HCT116 (cell line): ENCODE results near the gene PPM1B. TPM values are rescaled to one million over a fixed set of nuclear protein-coding genes. Genes with fewer than 3 reads are reported as not detected.

ENCODE experiments used
- ATAC-seq: fragments of 200-7000 bp; cut with Tn5 transposase; 2 replicates; pipeline ENCODE4 v1.9.1; 2020; ENCODE audit warnings: mild to moderate bottlenecking, moderate library complexity
- BruUV-seq: library from RNA; stranded (reverse); fragments of 400-500 nt; replicated peaks from 2 replicates; lab custom pipeline; 2021; lab: Mats Ljungman, UMichigan
- CTCF ChIA-PET: fragments of 300-600 bp; sonication (Branson Sonifier 250); formaldehyde crosslinking; loops from one replicate; lab custom pipeline; 2021; ENCODE audit warnings: antibody characterized with exemption; lab: Charles Lee
- POLR2A ChIA-PET: fragments of 300-600, 350-600 bp; sonication (Branson Sonifier 250); formaldehyde crosslinking; loops from one replicate; lab custom pipeline; 2021; ENCODE audit warnings: antibody characterized with exemption; lab: Charles Lee
- RAD21 ChIA-PET, 2 experiments: fragments of 300-600 bp; sonication (Branson Sonifier 250); formaldehyde crosslinking; loops; one replicate each; lab custom pipeline; 2023; ENCODE audit warnings: low total read pairs in 2 of 2; ENCODE audit not compliant: uncharacterized antibody in 2 of 2, unreplicated experiment in 2 of 2, low non-redundant PET in 1 of 2; lab: Charles Lee
- DNase-seq: peaks from one replicate; pipeline ENCODE4 v3.0.0-alpha.2; 2010; ENCODE audit warnings: low read depth, low spot score
- H2AFZ ChIP-seq: fragments of 200-600 bp; shearing (Covaris generic), sonication (generic); 2 replicates; pipeline ENCODE4 v1.6.1; 2017; ENCODE audit warnings: low read depth, mixed run types, mixed read lengths, antibody characterized with exemption, low read length; ENCODE audit not compliant: poor library complexity, severe bottlenecking
- H3K27ac ChIP-seq: 2 replicates; pipeline ENCODE4 v1.5.1; 2012; ENCODE audit warnings: low read depth, low read length
- H3K27me3 ChIP-seq: fragments of 200-600 bp; sonication (generic); 2 replicates; pipeline ENCODE4 v1.6.1; 2016; ENCODE audit warnings: mixed run types, low read length, mixed read lengths; ENCODE audit not compliant: insufficient read depth
- H3K36me3 ChIP-seq, 2 experiments: fragments of 200-500 bp in 1 of 2; fragments of 200-600 bp in 1 of 2; sonication (Bioruptor generic) in 1 of 2; sonication (generic) in 1 of 2; 2 replicates each; pipeline versions ENCODE4 v1.5.1 to v1.6.1; 2014 to 2016; ENCODE audit warnings: low read length in 2 of 2, inconsistent platforms in 1 of 2, mixed read lengths in 1 of 2, mixed run types in 1 of 2; ENCODE audit not compliant: insufficient read depth in 2 of 2, control insufficient read depth in 1 of 2
- H3K4me1 ChIP-seq, 2 experiments: fragments of 200-600 bp in 1 of 2; sonication (generic) in 1 of 2; 2 replicates each; pipeline versions ENCODE4 v1.5.1 to v1.6.1; 2012 to 2017; ENCODE audit warnings: low read length in 2 of 2, inconsistent platforms in 1 of 2, mild to moderate bottlenecking in 1 of 2, mixed read lengths in 1 of 2, mixed run types in 1 of 2, moderate library complexity in 1 of 2; ENCODE audit not compliant: insufficient read depth in 2 of 2, control insufficient read depth in 1 of 2
- H3K4me2 ChIP-seq: fragments of 200-600 bp; sonication (generic); 2 replicates; pipeline ENCODE4 v1.6.1; 2017; ENCODE audit warnings: mixed run types, low read length, mixed read lengths
- H3K4me3 ChIP-seq, 2 experiments: fragments of 200-600 bp in 1 of 2; sonication (generic) in 1 of 2; replicated peaks in 1 of 2; 2 replicates each; pipeline ENCODE4 v1.5.1; 2011 to 2016; ENCODE audit warnings: low read length in 2 of 2, control low read depth in 1 of 2, low read depth in 1 of 2, mild to moderate bottlenecking in 1 of 2, mixed read lengths in 1 of 2, mixed run types in 1 of 2
- H3K79me2 ChIP-seq: fragments of 200-600 bp; sonication (generic); 2 replicates; pipeline ENCODE4 v1.6.1; 2017; ENCODE audit warnings: mild to moderate bottlenecking, mixed run types, low read length, moderate library complexity, mixed read lengths; ENCODE audit not compliant: insufficient read depth
- H3K9ac ChIP-seq: fragments of 200-600 bp; sonication (generic); 2 replicates; pipeline ENCODE4 v1.6.1; 2016; ENCODE audit warnings: low read length, mixed read lengths
- H3K9me2 ChIP-seq: fragments of 200-600 bp; sonication (generic), shearing (Covaris generic); 2 replicates; pipeline ENCODE4 v1.6.1; 2017; ENCODE audit warnings: mixed run types, mild to moderate bottlenecking, moderate library complexity; ENCODE audit not compliant: insufficient read depth
- H3K9me3 ChIP-seq, 2 experiments: fragments of 200-500 bp in 1 of 2; fragments of 200-600 bp in 1 of 2; sonication (Bioruptor generic) in 1 of 2; sonication (generic) in 1 of 2; 2 replicates each; pipeline ENCODE4 v1.6.1; 2014 to 2017; ENCODE audit warnings: low read length in 2 of 2, mixed read lengths in 2 of 2, inconsistent platforms in 1 of 2, low read depth in 1 of 2, mild to moderate bottlenecking in 1 of 2, mixed run types in 1 of 2, moderate library complexity in 1 of 2; ENCODE audit not compliant: control insufficient read depth in 1 of 2, insufficient read depth in 1 of 2
- H4K20me1 ChIP-seq: fragments of 200-600 bp; sonication (generic), shearing (Covaris generic); 2 replicates; pipeline ENCODE4 v1.6.1; 2017; ENCODE audit warnings: mixed run types, mild to moderate bottlenecking, moderate library complexity; ENCODE audit not compliant: insufficient read depth
- EGR1 ChIP-seq: IDR thresholded peaks from 2 replicates; pipeline ENCODE4 v1.6.1; 2012; ENCODE audit warnings: low read depth
- ELF1 ChIP-seq: IDR thresholded peaks from 2 replicates; pipeline ENCODE4 v1.6.1; 2012; ENCODE audit warnings: low read depth, borderline replicate concordance
- EZH2 ChIP-seq: fragments of 200-600 bp; sonication (generic); IDR thresholded peaks from 2 replicates; pipeline ENCODE4 v1.6.1; 2017; ENCODE audit warnings: antibody characterized with exemption, mixed run types
- FOSL1 ChIP-seq: IDR thresholded peaks from 2 replicates; pipeline ENCODE4 v1.6.1; 2012; ENCODE audit warnings: low read depth
- JUND ChIP-seq: IDR thresholded peaks from 2 replicates; pipeline ENCODE4 v1.6.1; 2012
- POLR2A ChIP-seq: IDR thresholded peaks from 2 replicates; pipeline ENCODE4 v1.7.0; 2011; ENCODE audit warnings: borderline replicate concordance; ENCODE audit not compliant: insufficient read depth, insufficient read length; ENCODE audit errors: extremely low read depth
- SRF ChIP-seq: IDR thresholded peaks from 2 replicates; pipeline ENCODE4 v1.6.1; 2012; ENCODE audit warnings: low read depth
- ZNF274 ChIP-seq: fragments of 200-500 bp; sonication (Bioruptor generic); IDR thresholded peaks from 2 replicates; pipeline ENCODE4 v1.6.1; 2014; ENCODE audit warnings: mild to moderate bottlenecking, low read depth, low read length, inconsistent platforms
- intact Hi-C: fragments of 100-400 bp; cut with micrococcal nuclease; formaldehyde crosslinking; loops from 2 replicates; pipeline ENCODE4 v1.10.0; 2022
- total RNA-seq: library from RNA; stranded (reverse); gene quantifications from one replicate; pipeline ENCODE4 v1.2.1, GENCODE V29; 2021; ENCODE audit not compliant: unreplicated experiment

PPM1B gene
- total RNA-seq, 1 experiment from 2014 or later: 36.9 TPM

- TF ChIP-seq EZH2: no peak
- TF ChIP-seq POLR2A: no peak
- no peak for TF ChIP-seq EGR1
- TF ChIP-seq ELF1: no peak
- no peak for TF ChIP-seq FOSL1
- TF ChIP-seq ZNF274: no peak
- TF ChIP-seq SRF: no peak
- no peak for TF ChIP-seq JUND
Observed at GRCh38 chr2:44237221-44237620, 68.5 kb downstream of the PPM1B start (continued).

GRCh38 chr2:44242904-44243303 lies 74.2 kb downstream of the PPM1B start:
- ATAC-seq: no peak
- Histone ChIP-seq H3K4me3 (no peak overlapping the region), H3K4me1 (peaks cover 0 to 4% of the 10 kb centered on the region in 2 experiments; a peak in 2 of 4 replicates), H3K36me3 (no peaks in the 10 kb centered on the region), H3K4me2 (no peak overlapping the region), H3K9me3 (no peaks in the 10 kb centered on the region), H3K27ac (no peak overlapping the region), H3K9me2 (no peaks in the 10 kb centered on the region), H2AFZ (no peak overlapping the region), H3K27me3 (no peaks in the 10 kb centered on the region), H4K20me1 (no peaks in the 10 kb centered on the region), H3K9ac (no peak overlapping the region), H3K79me2 (no peaks in the 10 kb centered on the region)
- TF ChIP-seq ELF1: no peak
- intact Hi-C loops: loop anchor here (5.0 kb wide), 1 partner anchor 99 kb away; no protein-coding TSS in a partner anchor
- RAD21 ChIA-PET: no interaction called here
- CTCF ChIA-PET: interaction anchor here (1.0 to 2.9 kb wide), 9 partner anchors 8 to 713 kb away, joined by 3 to 29 read pairs (median 4); no protein-coding TSS in a partner anchor
- no peak for DNase-seq
- no TSS peak for BruUV-seq
- POLR2A ChIA-PET: interaction anchor here (1.2 kb wide), 1 partner anchor 199 kb away, joined by 4 read pairs; no protein-coding TSS in a partner anchor
